Measurements from ENCODE around the gene TRA2B.

The TRA2B gene

GRCh38 chr3:185948292-185948691 lies 10.5 kb upstream of the TRA2B start:
- DNase-seq, result no peak
- Mint-ChIP-seq H3K4me1 (no peaks in the 10 kb centered on the region), H3K36me3 (ENCODE audit: low read depth) (no peaks in the 10 kb centered on the region), H3K27me3 (ENCODE audit: low read depth, poor library complexity) (peaks cover 19% of the 10 kb centered on the region), H3K27ac (no peak overlapping the region), H3K4me3 (no peak overlapping the region), H3K9me3 (peaks cover 17% of the 10 kb centered on the region)
- TF ChIP-seq CTCF (IDR thresholded peaks at IDR 0.05), result no peak

DNA sequence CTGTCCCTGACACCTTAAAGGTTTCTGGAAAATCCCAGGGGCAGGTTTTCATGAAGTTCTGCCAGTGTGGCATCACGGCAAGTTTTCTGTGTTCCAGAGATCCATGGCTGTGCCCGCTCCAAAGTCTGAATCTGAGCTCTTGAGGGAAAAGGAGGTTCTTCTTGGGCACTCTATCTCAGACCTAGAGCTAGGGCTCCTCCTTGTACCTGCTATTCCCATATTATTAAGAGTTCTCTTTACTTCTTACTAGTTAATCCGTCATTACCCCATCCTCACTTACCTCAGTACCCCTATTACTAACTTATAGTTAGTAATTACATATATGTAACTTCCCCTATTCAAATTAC lies 5.9 kb upstream of the TRA2B start:
- Mint-ChIP-seq H3K27ac (no peak overlapping the region), H3K27me3 (ENCODE audit: low read depth, poor library complexity) (peaks cover 14% of the 10 kb centered on the region), H3K36me3 (ENCODE audit: low read depth) (peaks cover 6% of the 10 kb centered on the region), H3K4me3 (no peak overlapping the region), H3K4me1 (no peaks in the 10 kb centered on the region), H3K9me3 (peaks cover 12% of the 10 kb centered on the region)
- no peak for DNase-seq
- peak; percentile 31 for TF ChIP-seq CTCF (IDR thresholded peaks at IDR 0.05)

GRCh38 chr3:185942907-185943759 lies 5.3 kb upstream of the TRA2B start:
- Mint-ChIP-seq H3K27me3 (ENCODE audit: low read depth, poor library complexity) (peaks cover 17% of the 10 kb centered on the region), H3K36me3 (ENCODE audit: low read depth) (peaks cover 9% of the 10 kb centered on the region), H3K4me1 (no peaks in the 10 kb centered on the region), H3K27ac (no peak overlapping the region), H3K4me3 (no peak overlapping the region), H3K9me3 (peaks cover 15% of the 10 kb centered on the region)
- peak; percentile 85 for DNase-seq
- TF ChIP-seq CTCF (IDR thresholded peaks at IDR 0.05), result peak; percentile 98

GRCh38 chr3:185942396-185942795 lies 4.6 kb upstream of the TRA2B start:
- Mint-ChIP-seq H3K9me3 (peaks cover 21% of the 10 kb centered on the region), H3K4me1 (no peaks in the 10 kb centered on the region), H3K4me3 (no peak overlapping the region), H3K36me3 (ENCODE audit: low read depth) (peaks cover 11% of the 10 kb centered on the region), H3K27ac (no peak overlapping the region), H3K27me3 (ENCODE audit: low read depth, poor library complexity) (peaks cover 18% of the 10 kb centered on the region)
- no peak for TF ChIP-seq CTCF (IDR thresholded peaks at IDR 0.05)
- no peak for DNase-seq

DNA sequence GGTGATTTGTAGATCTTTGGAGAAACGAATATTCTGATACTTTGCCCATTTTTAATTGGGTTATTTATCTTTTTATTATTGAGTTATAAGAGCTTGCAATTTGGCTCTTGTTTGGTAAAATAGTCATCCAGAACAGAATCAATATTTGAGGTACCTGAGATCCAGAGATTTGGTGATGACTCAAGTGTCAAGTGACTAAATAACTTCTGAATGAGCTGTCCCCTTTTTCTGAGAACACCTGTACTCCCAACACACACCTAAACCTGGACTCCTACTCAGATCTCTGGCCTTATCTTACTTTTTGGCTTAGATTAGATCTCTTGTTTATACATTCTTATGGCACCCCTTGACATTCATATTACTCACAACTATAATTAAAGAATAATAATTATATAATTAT lies 3.1 kb upstream of the TRA2B start:
- Mint-ChIP-seq H3K4me1 (peaks cover under 1% of the 10 kb centered on the region), H3K27me3 (ENCODE audit: low read depth, poor library complexity) (peaks cover 5% of the 10 kb centered on the region), H3K9me3 (peaks cover 21% of the 10 kb centered on the region), H3K27ac (no peak overlapping the region), H3K4me3 (no peak overlapping the region), H3K36me3 (ENCODE audit: low read depth) (peaks cover 12% of the 10 kb centered on the region)
- DNase-seq, result no peak
- no peak for TF ChIP-seq CTCF (IDR thresholded peaks at IDR 0.05)

DNA sequence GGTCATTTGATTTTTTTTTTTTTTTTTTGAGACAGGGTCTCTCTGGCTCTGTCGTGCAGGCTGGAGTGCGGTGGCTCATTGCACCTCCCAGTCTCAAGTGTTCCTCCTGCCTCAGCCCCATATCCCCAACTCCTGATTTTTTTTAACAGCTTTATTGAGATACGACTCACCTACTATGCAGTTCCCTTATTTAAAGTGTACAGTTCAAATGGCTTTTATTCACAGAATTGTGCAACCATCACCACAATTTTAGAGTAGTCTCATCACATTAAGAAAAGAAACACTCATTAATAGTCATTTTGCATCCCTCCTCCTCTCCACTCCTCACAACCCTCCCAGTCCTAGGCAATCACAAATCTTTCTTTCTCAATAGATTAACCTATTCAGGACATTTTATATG lies 1.9 kb upstream of the TRA2B start:
- DNase-seq, result no peak
- Mint-ChIP-seq H3K36me3 (ENCODE audit: low read depth) (peaks cover 18% of the 10 kb centered on the region), H3K4me3 (no peak overlapping the region), H3K27ac (no peak overlapping the region), H3K9me3 (peaks cover 21% of the 10 kb centered on the region), H3K27me3 (ENCODE audit: low read depth, poor library complexity) (peaks cover 3% of the 10 kb centered on the region), H3K4me1 (peaks cover 13% of the 10 kb centered on the region)
- no peak for TF ChIP-seq CTCF (IDR thresholded peaks at IDR 0.05)

All from nephron progenitor cell (in vitro differentiated cells).